Stimulated activated CD8-positive, alpha-beta memory T cell treated with anti-CD3 and anti-CD28 coated beads, Interleukin-2, amount 100 ng/mL, for 48 hours (primary cell): ENCODE measurements around the gene TRPM2.
"Not testable (repeated sequence)": the region's sequence is repeated elsewhere in the genome, so short reads cannot be mapped to it uniquely, and the experiment has no call there.

Experiments used
- DNase-seq, 2 donors: peaks; one replicate each; pipeline ENCODE4 v3.0.0-alpha.2; 2020; ENCODE audit warnings: low read depth in 2 of 2

TRPM2 gene

DNA sequence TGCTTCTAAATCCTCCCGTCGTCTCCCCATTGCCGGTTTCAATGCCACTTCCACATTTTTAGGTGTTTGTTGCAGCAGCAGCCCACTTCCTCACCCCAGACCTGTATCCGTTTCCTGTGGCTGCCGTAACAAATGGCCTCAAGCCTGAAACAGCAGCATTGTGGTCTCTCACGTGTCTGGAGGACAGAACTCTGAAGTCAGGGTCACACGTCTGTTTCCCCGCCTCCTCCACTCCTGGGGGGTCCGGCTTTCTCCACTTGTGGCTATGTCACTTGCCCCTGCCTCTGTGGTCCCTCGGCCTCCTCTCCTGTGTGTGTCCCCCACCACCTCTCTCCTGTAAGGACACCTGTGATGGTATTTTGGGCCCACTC lies 21.8 kb downstream of the TRPM2 start:
- DNase-seq = no peak

GRCh38 chr21:44375761-44376241 lies 22.4 kb downstream of the TRPM2 start:
- DNase-seq = no peak

DNA sequence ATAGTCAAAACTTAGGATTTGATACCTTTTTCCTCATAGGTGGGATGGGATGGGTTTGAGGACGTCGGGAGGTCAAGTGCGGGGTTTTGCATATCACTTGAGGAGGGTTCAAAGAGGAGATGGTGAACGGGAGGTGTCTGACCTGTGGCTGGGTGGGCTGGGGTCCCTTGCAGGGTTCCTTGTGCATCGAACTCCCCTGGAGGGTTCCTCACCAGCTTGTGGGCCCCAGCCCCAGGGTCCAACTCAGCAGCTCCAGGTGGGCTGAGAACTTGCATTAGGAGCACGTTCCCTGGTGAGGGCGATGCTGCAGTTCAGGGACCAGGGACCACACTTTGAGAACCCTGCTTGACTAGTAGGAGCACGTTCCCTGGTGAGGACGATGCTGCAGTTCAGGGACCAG lies 23.2 kb downstream of the TRPM2 start:
- no peak for DNase-seq

GRCh38 chr21:44377201-44377921 lies 23.9 kb downstream of the TRPM2 start:
- no peak for DNase-seq

GRCh38 chr21:44377922-44378645 lies 24.7 kb downstream of the TRPM2 start:
- no peak for DNase-seq

DNA sequence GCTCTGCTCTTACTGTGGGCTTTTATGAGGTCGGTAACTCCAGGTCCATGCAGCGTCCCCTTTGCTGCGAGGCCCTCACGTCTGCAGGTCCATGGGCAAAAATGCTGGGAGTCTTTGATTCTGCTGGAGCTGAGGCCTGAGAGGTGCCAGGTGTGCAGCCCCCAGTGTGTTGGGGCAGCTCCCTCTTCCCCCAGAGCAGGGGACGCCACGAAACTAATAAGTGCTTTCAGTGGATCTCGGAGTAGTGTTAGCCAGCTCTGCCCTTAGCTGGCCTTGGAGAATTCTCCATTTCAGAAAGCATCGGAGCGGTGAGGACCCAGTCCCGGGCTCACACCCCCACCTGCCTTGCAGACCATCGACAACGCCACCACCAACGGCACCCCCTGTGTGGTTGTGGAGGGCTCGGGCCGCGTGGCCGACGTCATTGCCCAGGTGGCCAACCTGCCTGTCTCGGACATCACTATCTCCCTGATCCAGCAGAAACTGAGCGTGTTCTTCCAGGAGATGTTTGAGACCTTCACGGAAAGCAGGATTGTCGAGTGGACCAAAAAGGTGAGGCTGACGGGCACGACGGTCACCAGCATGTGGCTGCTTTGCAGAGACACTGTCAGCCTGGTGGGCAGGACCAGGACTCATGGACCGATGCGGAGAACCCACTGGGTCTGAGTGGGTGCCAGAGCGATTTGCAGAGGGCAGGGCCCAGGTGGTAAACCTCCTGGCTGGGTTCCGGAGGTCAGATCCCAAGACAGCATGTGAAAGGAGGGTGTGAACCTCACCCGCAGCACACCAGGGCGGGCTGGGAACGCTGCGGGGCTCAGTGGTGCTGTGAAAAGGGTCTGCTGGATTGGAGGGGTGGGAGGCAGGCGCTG lies 25.5 kb downstream of the TRPM2 start:
- no peak for DNase-seq

- DNase-seq = no peak
Measured at GRCh38 chr21:44379515-44379848, 26.1 kb downstream of the TRPM2 start.

DNA sequence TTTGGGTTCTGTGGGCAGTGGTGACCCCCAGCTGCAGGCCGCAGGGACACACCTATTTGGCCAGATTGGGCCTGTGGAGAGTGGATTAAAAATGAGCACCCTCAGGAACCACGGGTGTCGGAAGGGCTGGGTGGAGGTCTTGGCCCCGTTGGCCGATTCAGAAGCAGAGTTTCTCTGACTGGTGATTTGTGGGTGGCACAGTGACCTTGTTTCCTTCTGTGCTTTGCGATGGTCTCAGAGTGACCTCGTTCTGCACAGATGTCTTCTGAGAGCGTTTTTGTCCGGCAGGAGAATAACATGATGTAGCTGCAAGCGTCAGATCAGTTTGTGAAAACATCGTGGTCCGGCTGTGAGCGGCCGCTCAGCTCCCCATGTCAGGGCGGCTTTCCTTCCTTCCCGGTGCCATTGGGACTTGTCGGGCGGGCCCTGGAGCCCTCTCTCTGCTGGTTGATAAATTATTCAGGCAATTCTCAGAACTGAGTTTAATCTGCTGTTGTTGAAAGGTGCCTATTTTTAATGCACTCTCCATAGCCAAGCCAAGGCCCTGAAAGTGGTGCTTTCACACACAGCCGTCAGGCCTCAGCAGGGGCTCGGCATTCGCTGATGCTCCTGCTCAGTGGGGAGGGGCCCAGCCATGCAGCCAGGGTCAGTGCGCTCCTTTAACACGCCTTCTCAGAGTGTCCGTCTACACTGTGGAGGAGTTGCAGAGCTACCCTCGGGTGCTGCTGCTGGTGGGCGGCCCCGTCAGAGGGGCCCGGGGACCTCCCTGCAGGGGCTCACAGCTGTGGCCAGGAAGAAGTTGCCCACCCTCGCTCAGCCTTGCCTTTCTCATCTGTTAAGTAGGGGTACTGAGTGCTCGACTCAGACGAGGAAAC lies 26.8 kb downstream of the TRPM2 start:
- DNase-seq = no peak

DNA sequence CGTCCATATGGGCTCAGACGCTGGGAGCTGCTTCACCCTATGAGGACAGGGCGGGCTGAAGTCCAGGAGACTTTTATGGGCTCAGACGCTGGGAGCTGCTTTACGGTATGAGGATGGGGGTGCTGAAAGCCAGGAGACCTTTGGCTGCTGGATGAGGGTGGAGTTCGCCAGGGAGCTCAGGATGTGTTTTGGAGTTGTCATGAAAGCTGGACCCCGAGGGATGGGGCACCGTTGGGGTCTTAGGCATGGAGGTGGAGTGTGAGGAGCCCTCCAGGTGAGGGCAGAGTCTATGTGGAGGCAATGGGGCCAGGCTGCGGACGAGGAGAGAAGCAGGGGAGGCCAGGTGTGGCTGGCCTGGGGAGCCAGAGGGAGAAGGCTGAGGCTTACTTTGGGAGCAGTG lies 27.5 kb downstream of the TRPM2 start:
- no peak for DNase-seq

DNA sequence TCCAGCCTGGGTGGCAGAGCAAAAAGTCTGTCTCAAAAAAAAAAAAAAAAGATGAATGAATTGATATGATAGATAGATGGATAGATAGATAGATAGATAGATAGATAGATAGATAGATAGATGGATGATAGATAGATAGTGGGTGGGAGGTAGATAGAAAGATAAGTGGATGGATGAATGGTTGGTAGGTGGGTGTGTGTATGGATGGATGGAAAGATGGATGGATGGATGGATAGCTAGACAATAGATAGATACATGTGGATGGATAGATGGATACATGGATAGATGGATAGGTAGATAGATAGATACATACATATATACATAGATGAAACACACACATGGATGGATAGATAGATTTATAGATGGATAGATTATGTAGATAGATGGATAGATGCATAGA lies 28.5 kb downstream of the TRPM2 start:
- no peak for DNase-seq

GRCh38 chr21:44382536-44382935 lies 29.1 kb downstream of the TRPM2 start:
- DNase-seq = no peak

- DNase-seq = no peak
Measured at GRCh38 chr21:44383216-44383615, 29.8 kb downstream of the TRPM2 start.

GRCh38 chr21:44384968-44385367 lies 31.5 kb downstream of the TRPM2 start:
- DNase-seq = no peak

DNA sequence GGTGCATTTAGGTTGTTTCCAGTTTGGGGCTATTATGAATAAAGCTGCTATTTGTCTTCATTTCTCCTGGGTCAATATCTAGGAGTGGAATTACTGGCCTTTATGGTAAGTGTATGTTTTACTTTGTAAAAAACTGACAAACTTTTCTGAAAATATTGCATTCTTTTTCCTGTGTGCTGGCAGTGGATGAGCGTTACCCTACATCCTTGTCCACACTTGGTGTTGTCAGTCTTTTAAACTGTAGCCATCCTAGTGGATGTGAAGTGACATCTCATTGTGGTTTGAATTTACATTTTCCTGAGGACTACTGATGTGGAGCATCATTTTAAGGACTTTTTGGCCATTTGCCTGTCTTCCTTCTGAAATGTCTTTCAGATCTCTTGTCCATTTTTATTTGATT lies 35.9 kb downstream of the TRPM2 start:
- no peak for DNase-seq

- no peak for DNase-seq
Measured at GRCh38 chr21:44390886-44391285, 37.5 kb downstream of the TRPM2 start.

DNA sequence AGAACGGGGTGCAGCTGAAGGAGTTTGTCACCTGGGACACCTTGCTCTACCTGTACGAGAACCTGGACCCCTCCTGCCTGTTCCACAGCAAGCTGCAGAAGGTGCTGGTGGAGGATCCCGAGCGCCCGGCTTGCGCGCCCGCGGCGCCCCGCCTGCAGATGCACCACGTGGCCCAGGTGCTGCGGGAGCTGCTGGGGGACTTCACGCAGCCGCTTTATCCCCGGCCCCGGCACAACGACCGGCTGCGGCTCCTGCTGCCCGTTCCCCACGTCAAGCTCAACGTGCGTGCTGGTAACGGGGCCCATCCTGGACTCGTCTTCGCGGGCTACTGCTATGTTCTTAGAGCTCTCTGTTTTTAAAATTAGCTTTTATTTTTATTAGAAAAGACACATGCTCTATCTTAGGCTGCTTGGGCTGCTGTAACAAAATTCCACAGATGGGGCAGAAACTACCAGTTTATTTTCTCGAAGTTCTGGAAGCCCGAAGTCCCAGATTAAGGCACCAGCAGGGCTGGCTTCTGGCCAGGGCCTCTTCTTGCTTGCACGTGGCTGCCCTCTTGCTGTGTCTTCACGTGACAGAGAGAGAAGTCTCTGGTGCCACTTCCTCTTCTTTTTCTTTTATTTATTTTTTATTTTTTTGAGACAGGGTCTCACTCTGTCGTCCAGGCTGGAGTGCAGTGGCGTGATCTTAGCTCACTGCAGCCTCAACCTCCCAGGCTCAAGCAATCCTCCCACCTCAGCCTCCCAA lies 38.1 kb downstream of the TRPM2 start:
- DNase-seq = no peak

DNA sequence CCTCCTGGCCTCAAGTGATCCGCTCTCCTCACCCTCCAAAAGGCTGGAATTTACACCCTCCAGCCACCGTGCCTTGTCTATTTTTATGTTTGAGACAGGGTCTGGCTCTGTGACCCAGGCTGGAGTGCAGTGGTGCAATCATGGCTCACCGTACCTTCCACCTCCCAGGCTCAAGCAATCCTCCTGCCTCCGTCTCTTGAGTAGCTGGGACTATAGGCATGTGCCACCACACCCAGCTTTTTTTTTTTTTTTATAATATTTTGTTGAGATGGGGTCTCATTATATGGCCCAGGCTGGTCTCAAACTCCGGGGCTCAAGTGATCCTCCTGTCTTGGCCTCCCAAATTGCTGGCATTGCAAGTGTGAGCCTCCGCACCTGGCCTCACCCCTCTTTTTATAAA lies 38.8 kb downstream of the TRPM2 start:
- no peak for DNase-seq

DNA sequence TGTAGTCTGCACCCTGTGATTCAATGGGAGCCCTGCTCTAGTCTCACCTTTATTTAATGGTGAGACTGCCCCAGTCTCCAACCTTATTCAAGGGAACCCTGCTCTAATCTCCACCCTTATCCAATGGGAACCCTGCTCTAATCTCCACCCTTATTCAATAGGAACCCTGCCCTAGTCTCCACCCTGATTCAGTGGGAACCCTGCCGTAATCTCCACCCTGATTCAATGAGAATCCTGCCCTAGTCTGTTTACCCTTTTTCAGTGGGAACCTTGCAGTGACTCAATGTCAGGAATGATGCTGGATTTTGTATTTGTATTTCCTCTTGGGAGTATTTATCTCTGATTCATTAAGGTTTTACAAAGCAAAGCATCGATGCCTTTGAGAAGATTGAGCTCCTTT lies 39.5 kb downstream of the TRPM2 start:
- no peak for DNase-seq

GRCh38 chr21:44394733-44395132 lies 41.3 kb downstream of the TRPM2 start:
- DNase-seq = no peak

- DNase-seq = no peak
Measured at GRCh38 chr21:44395260-44395659, 41.8 kb downstream of the TRPM2 start.

- DNase-seq = not testable (repeated sequence)
Measured at GRCh38 chr21:44396803-44397202, 43.4 kb downstream of the TRPM2 start.
